Esophagus (tissue), 2 donors: ENCODE results near the gene DTX3. TPM values are rescaled to one million over a fixed set of nuclear protein-coding genes. Genes with fewer than 3 reads are reported as not detected.

Experiments
- H3K27ac ChIP-seq, 2 donors: one replicate each; pipeline ENCODE4 v1.5.1; 2013; ENCODE audit warnings: low read depth in 2 of 2, mild to moderate bottlenecking in 2 of 2, inconsistent platforms in 1 of 2, low read length in 1 of 2, moderate library complexity in 1 of 2
- H3K27me3 ChIP-seq, 2 donors: one replicate each; pipeline ENCODE4 v1.6.1; 2013; ENCODE audit warnings: low read length in 2 of 2, control low read depth in 1 of 2, mild to moderate bottlenecking in 1 of 2; ENCODE audit not compliant: insufficient read depth in 2 of 2, control insufficient read depth in 1 of 2
- H3K36me3 ChIP-seq, 2 donors: one replicate each; pipeline ENCODE4 v1.6.1; 2013; ENCODE audit warnings: low read length in 1 of 2; ENCODE audit not compliant: control insufficient read depth in 2 of 2, insufficient read depth in 2 of 2
- H3K4me1 ChIP-seq, 2 donors: one replicate each; pipeline ENCODE4 v1.6.1; 2013; ENCODE audit warnings: low read length in 1 of 2; ENCODE audit not compliant: control insufficient read depth in 2 of 2, insufficient read depth in 2 of 2
- H3K4me3 ChIP-seq, 2 donors: one replicate each; pipeline ENCODE4 v1.5.1; 2013; ENCODE audit warnings: low read length in 2 of 2, mild to moderate bottlenecking in 2 of 2, low read depth in 1 of 2, moderate library complexity in 1 of 2
- H3K9me3 ChIP-seq, 2 donors: one replicate each; pipeline ENCODE4 v1.6.1; 2013; ENCODE audit warnings: mild to moderate bottlenecking in 2 of 2, low read depth in 1 of 2, low read length in 1 of 2, moderate library complexity in 1 of 2; ENCODE audit not compliant: control insufficient read depth in 2 of 2, insufficient read depth in 1 of 2
- WGBS, 2 donors: extraction: QIAGEN DNeasy Blood & Tissue Kit; methylation state at CpG; one replicate each; pipeline ENCODE4 v1.1.7; 2013; 5-methylcytosine and 5-hydroxymethylcytosine counted together
- polyA plus RNA-seq, 2 donors: library from polyadenylated mRNA; stranded (reverse); fragments of 200-250 nt; gene quantifications; one replicate each; pipeline ENCODE4 v1.2.3, GENCODE V29; 2013
- donor health status: healthy with polysubstance abuse.
- donor health status: Bipolar disorder and iron deficiency.

Gene DTX3
- polyA plus RNA-seq, 2 donors = 11.6 to 16.7 TPM

GRCh38 chr12:57571926-57572762 lies 32.5 kb upstream of the DTX3 start:
- H3K4me1 ChIP-seq = no peaks in the 10 kb centered on the region
- 79 to 83% methylated on average over 12 of the region's 12 CpGs for WGBS, 2 donors
- H3K27me3 ChIP-seq = no peaks in the 10 kb centered on the region
- no peaks in the 10 kb centered on the region for H3K36me3 ChIP-seq
- H3K9me3 ChIP-seq = no peaks in the 10 kb centered on the region
- H3K4me3 ChIP-seq = no peak overlapping the region
- H3K27ac ChIP-seq = no peak overlapping the region

GRCh38 chr12:57574795-57575194 lies 29.8 kb upstream of the DTX3 start:
- Histone ChIP-seq H3K9me3 (no peaks in the 10 kb centered on the region), H3K4me1 (no peaks in the 10 kb centered on the region), H3K27me3 (no peaks in the 10 kb centered on the region), H3K4me3 (no peak overlapping the region), H3K36me3 (no peaks in the 10 kb centered on the region), H3K27ac (no peak overlapping the region)
- 83 to 88% methylated on average over 10 of the region's 10 CpGs for WGBS, 2 donors

DNA sequence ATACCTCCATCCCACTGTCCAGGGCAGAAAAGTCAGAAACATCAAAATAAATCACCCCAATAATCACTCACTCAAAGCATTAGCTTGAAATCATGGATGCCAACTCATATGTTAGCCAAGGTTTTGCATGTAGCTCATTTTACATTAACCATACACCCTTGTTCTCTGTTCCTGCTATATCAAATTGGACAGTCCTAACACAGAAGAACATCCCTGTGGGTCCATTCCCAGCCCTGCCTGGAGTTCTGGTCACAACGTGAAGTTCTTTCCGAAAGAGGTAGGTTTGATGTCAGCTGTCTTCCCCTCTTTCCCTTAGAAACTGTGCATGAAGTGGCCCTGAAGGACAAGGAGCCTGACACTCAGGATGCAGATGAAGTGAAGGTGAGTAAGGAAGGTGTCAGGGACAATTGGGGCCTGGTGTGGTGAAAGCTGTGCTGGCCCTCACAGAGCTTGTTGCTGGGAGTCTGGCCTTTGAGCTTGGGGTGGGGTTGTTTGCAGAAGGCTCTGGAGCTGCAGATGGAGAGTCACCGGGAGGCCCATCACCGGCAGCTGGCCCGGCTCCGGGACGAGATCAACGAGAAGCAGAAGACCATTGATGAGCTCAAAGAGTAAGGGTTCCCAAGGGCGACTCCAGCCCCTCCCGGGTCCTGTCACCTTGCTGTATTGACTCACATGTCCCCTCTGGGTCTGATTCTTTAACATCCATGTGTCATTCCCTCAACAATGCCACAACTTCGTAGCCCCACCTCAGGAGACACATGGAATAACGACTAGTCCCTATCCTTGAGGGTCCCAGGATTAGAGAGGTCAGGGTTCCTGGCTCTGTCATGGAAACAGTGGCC lies 28.6 kb upstream of the DTX3 start:
- no peak overlapping the region for H3K4me3 ChIP-seq
- no peaks in the 10 kb centered on the region for H3K27me3 ChIP-seq
- H3K9me3 ChIP-seq = no peaks in the 10 kb centered on the region
- WGBS, 2 donors = 76 to 87% methylated on average over 12 of the region's 12 CpGs
- H3K36me3 ChIP-seq = no peaks in the 10 kb centered on the region
- H3K4me1 ChIP-seq = no peaks in the 10 kb centered on the region
- H3K27ac ChIP-seq = no peak overlapping the region

- Histone ChIP-seq H3K4me3 (no peak overlapping the region), H3K27ac (no peak overlapping the region), H3K4me1 (no peaks in the 10 kb centered on the region), H3K36me3 (no peaks in the 10 kb centered on the region), H3K9me3 (no peaks in the 10 kb centered on the region), H3K27me3 (no peaks in the 10 kb centered on the region)
- 70 to 72% methylated on average over 9 of the region's 9 CpGs for WGBS, 2 donors
Observed at GRCh38 chr12:57576613-57577160, 27.9 kb upstream of the DTX3 start.

DNA sequence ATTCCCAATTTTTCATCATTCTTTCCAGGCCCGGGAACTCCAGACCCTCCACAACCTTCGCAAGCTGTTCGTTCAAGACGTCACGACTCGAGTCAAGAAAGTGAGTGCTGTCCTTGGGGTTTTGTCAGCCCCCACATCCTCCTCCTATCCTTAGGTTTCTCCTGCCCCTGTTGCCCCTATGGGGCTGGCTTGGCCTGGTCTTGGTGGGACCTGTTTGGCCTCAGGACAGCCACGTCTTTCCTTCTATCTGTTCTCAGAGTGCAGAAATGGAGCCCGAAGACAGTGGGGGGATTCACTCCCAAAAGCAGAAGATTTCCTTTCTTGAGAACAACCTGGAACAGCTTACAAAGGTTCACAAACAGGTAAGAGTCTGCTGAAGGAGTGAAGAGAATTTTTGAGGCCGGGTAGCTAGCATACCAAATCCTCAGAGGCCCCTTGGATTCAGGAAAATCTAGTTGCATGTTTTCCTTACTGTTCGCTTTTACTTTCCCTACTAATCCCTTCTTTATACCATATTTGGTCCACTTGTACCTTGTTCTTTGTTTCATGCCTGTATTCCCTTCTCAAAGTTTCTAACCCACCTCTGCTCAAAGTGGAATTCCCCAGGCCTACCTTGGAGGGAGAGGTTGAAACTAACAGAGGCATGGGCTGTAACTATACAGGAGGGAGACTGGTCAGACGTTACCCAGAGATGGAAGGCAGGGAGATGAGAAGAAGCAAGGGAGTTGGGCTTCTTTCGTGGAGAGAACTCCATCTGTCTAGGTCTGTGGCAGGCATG lies 26.5 kb upstream of the DTX3 start:
- H3K4me1 ChIP-seq = no peaks in the 10 kb centered on the region
- 87% methylated on average over 12 of the region's 12 CpGs for WGBS, 2 donors
- no peaks in the 10 kb centered on the region for H3K27me3 ChIP-seq
- H3K9me3 ChIP-seq = no peaks in the 10 kb centered on the region
- no peak overlapping the region for H3K4me3 ChIP-seq
- no peak overlapping the region for H3K27ac ChIP-seq
- no peaks in the 10 kb centered on the region for H3K36me3 ChIP-seq

- Histone ChIP-seq H3K9me3 (no peaks in the 10 kb centered on the region), H3K4me1 (no peaks in the 10 kb centered on the region), H3K36me3 (no peaks in the 10 kb centered on the region), H3K4me3 (no peak overlapping the region), H3K27ac (no peak overlapping the region), H3K27me3 (no peaks in the 10 kb centered on the region)
- WGBS, 2 donors = 87 to 90% methylated on average over 2 of the region's 2 CpGs
Observed at GRCh38 chr12:57579011-57579410, 25.6 kb upstream of the DTX3 start.

GRCh38 chr12:57579677-57580465 lies 24.8 kb upstream of the DTX3 start:
- 84 to 90% methylated on average over 8 of the region's 8 CpGs for WGBS, 2 donors
- no peak overlapping the region for H3K27ac ChIP-seq
- H3K9me3 ChIP-seq = no peaks in the 10 kb centered on the region
- H3K4me3 ChIP-seq = no peak overlapping the region
- H3K36me3 ChIP-seq = no peaks in the 10 kb centered on the region
- H3K27me3 ChIP-seq = no peaks in the 10 kb centered on the region
- no peaks in the 10 kb centered on the region for H3K4me1 ChIP-seq

DNA sequence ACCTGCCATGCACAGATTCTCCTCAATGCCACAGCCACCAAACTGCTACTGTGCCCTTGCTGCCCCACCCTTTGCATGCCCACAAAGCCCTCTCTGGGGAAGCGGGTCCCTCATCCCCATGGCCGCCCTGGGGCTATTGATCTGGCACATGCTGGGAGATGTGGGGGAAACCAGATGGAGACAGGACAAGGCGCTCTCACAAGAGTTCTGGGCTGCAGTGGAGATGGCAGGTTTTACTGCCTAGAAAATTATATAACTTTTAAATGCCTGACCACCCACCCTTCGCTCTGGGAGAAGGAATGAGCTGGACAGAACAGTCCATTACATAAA lies 24.2 kb upstream of the DTX3 start:
- WGBS, 2 donors = 88 to 90% methylated on average over 4 of the region's 4 CpGs
- H3K9me3 ChIP-seq = no peaks in the 10 kb centered on the region
- no peaks in the 10 kb centered on the region for H3K4me1 ChIP-seq
- no peak overlapping the region for H3K4me3 ChIP-seq
- H3K36me3 ChIP-seq = no peaks in the 10 kb centered on the region
- H3K27me3 ChIP-seq = no peaks in the 10 kb centered on the region
- no peak overlapping the region for H3K27ac ChIP-seq

DNA sequence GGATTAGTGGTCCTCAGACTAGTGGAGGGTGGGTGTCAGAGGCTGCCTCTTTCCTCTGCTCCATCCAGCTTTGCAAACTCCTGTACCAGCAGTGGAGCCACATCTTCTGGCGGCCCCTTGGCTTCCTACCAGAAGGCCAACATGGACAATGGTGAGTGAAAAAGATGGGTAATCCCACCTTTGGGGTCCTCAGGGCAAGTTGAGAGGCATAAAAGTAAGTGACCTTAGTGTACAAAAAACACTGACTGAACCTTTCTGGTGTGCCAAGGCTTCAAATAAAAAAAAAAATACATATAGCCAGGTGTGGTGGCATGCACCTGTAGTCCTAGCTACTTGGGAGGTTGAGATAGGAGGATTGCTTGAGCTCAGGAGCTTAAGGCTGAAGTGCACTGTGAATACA lies 22.8 kb upstream of the DTX3 start:
- Histone ChIP-seq H3K4me3 (no peak overlapping the region), H3K27ac (no peak overlapping the region), H3K9me3 (no peaks in the 10 kb centered on the region), H3K36me3 (no peaks in the 10 kb centered on the region), H3K4me1 (no peaks in the 10 kb centered on the region), H3K27me3 (no peaks in the 10 kb centered on the region)
- WGBS, 2 donors = 82 to 94% methylated on average over 1 of the region's 1 CpG
